HG03196 (cell line): ENCODE data around the gene SLC40A1.

ENCODE experiments used
- ATAC-seq: cut with Tn5 transposase; IDR thresholded peaks from one replicate; pipeline ENCODE4 v1.9.1; 2021; ENCODE audit not compliant: unreplicated experiment

The SLC40A1 gene, protein sequence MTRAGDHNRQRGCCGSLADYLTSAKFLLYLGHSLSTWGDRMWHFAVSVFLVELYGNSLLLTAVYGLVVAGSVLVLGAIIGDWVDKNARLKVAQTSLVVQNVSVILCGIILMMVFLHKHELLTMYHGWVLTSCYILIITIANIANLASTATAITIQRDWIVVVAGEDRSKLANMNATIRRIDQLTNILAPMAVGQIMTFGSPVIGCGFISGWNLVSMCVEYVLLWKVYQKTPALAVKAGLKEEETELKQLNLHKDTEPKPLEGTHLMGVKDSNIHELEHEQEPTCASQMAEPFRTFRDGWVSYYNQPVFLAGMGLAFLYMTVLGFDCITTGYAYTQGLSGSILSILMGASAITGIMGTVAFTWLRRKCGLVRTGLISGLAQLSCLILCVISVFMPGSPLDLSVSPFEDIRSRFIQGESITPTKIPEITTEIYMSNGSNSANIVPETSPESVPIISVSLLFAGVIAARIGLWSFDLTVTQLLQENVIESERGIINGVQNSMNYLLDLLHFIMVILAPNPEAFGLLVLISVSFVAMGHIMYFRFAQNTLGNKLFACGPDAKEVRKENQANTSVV

DNA sequence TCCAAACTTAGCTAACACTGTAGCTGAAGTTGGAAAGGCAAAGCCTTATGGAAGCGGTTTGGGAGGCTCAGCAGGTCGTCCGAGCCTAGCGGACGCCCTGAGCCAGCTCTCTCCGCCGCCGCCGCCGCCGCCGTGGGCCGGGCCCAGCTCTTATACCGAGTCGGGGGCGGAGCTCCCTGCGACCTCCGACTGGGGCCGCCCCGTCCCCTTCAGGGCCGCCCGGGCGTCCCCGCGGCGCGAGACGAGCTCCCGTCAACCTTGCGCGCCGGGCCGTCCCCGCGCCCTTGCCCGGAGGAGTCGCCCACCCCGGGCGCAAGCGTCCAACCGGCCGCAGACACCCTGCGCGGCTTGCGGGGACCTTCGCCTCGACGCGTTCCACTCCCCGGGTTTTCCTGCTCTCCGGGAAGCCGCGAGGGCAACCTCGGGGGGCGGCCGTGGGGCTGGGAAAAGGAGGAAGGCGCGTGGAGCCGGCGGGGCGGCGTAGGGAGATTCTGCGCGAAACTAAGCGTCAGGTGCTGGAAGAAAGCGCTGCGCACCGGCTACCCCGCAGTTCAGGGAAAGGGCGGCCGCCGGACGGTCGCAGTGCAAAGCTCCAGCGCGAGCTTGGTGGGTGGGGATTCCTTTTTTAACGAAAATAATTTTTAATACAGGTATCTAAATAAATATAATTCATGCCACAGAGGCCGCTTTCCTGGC lies at the start of gene SLC40A1:
SLC40A1 (minus strand) TSS at position 129 of the 696 bp plus-strand sequence. CDS start 326 bp downstream, outside the sequence.
- ATAC-seq: no peak

DNA sequence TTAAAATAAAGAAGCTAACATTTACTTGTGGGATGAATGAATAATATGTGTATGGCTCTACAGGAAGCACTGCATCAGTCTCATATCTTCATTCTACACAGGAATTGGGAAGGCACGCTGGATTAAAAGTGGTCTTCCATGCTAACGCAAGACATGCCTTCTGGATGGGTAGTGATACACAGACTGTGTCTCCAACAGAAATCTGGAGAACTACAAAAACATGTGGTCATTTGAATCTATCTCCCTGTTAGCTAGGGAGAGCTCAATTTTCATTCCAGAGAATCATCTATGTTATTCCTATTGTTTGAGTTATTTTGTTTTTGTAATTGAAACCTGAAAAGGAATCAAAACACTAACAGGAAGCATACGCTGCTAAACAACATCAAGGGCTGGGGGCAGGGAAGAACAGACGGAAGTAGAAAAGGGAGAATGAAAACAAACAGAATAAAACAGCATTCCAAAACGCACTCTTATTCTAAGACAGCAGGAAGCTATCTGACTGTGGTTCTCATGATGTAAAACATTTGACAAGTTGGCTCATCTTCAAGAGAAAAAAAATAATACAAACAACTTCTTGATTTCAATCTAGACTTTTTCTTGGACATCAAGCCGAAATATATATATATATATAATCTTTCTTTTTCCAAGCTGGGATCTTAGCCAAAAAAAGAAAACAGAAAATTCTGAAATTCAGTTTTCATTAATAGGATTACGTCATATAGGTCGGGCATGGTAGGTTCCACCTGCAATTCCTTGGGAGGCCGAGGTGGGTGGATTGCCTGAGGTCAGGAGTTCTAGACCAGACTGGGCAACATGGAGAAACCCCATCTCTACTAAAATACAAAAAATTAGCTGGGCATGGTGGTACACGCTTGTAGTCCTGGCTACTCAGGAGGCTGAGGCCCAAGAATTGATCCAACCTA lies 49.2 kb upstream of the SLC40A1 start:
- no peak for ATAC-seq

DNA sequence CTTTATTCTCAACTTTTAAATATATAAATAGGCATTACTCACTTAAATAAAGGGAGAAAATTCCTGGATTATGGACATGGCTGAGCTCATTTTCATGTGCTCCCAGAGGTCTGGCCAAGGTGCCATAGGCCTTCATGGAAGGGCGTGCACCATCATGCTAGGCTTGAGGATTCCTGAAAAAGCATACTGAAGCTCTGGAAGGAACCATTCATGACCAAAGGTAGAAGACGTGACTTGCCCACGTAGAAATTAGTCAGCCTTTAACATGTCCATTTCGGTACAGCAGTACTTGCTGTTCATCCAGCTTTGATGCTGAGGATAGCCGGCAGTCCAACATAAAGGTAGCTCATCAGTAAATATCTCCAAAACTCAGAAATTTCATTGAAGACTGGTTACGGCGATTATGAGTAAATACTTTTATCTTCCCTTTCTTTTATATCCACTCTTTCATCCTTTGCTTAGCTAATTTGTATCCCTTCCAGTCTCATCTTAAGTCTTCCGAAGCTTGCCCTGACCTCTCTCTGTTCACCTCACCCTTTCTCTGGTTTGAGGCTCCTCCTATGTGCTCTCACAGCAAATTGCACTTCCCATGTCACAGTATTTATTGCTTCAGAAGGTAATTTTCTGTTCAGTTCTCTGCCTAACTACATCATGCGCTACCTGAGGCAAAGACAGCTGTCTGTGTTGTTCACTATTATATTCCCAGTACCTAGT lies 48.4 kb upstream of the SLC40A1 start:
- no peak for ATAC-seq

DNA sequence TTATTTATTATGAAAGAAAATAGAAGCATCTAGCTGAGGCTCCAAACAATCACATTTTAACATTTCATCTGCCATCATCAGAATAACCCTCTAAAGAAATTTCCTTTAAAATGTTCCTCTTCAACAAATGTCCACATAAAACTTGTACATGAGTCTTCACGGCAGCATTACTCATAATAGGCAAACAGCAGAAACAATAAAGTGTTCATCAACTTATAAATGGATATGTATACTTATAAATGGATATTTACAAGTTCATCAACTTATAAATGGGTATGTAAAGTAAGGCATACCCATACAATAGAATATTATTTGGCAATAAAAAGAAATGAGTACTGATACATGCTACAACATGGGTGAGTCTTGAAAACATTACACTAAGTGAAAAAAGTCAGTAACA lies 47.2 kb upstream of the SLC40A1 start:
- no peak for ATAC-seq

DNA sequence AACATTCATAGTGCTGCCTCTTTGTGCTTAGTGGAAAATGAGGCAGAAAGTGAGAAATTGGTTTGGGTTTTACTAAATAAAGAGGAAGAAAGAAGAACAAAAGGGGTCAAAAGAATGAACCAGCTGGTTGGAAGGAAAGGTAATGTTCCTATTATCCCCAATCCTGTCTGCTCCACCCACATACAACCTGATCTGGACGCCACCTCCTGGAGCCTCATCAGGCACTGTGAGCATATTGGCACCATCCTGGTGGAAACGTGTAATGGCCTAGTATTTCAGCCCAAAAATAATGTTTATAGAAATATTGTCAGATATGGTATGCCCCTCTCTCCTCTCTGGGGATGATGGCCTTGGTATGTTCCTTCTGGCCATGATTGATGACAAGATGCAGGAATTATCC lies 45.0 kb upstream of the SLC40A1 start:
- ATAC-seq: no peak

DNA sequence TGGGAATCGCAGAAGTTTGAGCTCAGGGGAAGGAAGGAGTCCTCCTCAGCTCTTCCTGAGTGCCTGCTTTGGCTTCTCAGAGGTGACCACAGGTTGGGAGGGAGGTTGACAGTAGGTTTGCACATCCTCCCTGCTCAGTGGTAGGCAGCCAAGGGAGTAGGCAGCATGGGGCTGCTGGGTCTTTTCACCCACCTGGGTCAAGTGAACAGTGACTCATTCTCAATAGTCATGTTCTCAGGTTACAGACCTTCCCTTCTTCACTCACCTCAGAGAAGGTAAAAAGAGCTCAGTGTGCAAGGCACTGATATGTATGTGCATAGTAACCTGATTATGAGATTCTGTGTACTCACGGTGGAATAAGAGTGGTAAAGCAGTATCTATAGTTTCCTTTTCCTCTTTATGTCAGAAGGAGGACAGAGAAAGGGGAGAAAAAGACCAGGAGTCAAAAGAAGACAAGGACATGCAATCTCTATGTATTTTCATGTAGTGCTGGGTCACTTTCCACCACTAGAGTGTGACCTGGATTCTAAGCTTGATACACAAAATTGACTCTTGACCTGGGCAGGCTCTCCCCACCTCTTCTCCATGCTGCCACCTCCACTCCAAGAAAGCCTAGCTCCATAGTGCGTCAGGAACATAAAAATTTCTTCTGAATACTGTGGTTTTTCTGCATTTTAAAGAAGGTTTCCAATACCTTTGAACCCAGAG lies 44.2 kb upstream of the SLC40A1 start:
- no peak for ATAC-seq

DNA sequence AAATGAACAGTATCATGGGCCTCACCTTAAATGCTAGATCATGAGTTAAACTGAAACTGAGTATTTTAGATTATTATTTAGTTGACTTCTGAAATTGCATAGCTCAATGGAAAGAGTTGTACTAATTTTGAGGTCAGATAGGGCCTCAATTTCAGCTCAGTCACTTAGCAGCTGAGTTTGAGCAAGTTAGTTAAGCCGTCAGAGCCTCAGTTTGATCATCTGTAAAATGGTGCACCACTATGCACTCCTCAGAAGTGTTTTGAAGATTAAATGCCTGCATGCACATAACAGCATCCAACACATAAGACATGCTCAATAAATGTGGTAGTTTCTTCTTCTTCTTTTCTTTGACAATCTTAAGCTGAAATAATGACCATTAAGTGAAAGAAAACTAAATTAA lies 42.5 kb upstream of the SLC40A1 start:
- ATAC-seq: no peak

DNA sequence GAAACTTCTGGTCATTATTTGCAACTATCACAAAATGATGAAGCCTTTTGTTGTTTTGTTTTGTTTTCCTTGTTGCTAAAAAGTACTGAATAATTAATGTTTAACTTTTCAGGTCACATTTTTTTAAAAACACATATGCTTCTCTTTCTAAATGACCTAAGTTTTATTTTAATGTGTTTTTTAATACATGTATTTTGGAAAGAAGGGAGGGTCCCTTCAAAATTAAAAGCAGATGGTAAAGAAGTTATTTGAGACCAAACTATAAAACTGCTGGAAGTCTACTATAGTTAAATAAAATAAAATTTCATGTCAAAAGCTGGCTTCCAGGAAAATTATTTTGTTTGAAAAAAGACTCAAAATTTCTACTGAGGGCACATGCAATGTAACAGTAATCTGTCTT lies 41.2 kb upstream of the SLC40A1 start:
- no peak for ATAC-seq

DNA sequence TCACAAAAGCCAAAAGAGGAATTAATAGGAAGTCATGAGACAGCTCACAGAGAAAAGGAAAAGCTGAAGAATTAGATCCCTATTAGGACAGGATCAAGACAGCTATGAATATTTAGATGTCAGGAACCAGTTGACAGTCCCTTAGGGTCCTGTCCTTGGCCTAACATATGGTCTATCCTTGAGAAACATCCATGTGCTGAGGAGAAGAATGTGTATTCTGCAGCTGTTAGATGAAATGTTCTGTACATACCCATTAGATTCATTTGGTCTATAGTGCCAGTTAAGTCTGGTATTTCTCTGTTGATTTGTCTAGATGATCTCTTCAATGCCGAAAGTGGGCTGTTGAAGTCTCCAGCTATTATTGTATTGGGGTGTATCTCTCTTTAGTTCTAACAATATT lies 37.6 kb upstream of the SLC40A1 start:
- ATAC-seq: no peak

DNA sequence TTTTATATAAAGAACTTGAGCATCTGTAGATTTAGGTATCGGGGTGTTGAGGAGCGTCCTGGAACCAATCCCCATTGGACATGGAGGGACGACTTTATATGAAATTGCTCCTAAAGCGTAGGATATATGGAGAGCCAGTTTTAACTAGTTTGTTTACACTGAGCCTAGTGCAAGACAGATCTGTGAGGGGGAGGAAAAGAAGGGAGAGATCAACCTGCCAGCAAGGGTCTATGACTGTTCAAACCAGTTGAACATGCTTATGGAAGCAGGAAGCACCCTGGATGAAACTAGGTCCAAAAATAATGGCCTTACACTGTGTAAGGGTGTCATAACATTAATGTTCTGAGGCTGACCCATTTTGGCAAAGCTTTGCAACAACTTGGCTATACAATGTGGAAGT lies 34.0 kb upstream of the SLC40A1 start:
- no peak for ATAC-seq

DNA sequence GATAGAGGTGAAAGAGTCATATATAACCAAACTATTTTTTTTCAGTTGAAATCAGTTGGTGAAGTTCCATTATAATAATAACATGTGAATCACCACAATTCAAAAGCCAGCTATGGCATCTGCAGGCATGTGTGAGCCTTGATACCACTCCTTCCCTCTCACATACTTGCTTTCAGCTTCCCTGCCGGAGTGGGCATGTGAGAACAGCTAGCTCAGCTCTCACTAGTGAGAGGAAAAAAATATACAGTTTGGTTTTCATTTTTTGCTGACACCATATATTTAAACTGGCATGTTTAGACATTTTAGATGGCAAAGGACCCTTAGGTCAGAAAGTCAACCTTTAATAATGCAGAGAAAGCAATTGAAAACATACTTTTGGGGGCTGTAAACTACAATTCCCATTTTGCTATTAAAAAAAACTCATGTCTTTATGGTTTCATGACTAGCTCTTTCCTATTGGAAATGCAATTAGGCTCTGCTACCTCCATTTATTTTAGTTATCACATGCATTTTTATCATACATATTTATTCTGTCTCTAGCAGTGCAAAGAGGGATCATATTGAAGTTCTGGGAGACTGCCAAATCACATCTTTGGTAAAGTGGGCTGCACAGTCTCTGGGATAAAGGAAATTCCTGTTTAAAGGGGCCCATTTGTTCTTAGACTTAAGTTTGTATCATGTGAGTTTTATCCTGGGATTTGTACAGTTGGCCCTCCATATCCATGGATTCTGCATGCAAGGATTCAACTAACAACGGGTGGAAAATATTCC lies 33.2 kb upstream of the SLC40A1 start:
- ATAC-seq: no peak

DNA sequence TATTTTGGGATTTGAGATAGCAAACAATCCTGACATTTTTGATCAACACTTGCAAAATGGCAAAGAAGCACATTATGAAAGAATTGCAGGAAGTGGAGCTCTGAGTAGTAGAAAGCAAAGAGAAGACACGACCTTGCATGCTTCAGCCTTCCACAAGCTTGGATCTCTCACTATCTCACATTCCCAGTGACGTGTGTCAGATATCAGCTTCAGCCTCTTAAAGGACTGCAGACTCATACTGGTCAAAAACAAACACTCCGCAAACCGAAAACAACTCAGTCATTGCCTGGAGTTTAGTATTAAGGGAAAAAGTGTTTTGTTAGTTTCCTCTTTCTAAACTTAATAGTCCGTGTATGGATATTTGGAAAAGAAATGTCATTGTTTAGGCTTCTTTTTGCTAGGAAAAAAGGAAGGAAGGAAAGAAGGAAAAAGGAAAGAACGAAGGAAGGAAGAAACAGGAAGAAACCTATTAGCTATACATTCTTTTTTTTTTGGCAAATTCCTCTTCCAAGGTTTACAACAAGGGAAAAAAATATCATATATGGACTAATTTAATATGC lies 32.6 kb upstream of the SLC40A1 start:
- no peak for ATAC-seq

DNA sequence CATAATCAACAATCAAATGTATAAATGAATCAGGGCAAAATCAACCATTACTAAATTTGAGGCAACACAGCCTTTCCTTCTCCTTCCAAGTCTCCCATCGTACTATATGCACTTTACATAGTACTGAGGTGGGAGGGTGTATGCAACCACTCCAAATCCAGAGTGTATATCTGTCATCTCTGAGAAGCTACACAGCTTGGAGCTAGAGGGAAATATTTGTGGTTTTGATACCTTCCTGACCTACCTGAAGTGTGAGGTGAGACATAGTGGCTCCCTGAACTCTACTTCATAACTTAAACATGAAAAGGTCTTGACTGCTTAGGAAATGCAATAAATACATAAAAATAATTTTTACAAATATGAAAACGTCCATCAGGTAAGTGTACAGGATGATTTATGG lies 30.1 kb upstream of the SLC40A1 start:
- no peak for ATAC-seq

DNA sequence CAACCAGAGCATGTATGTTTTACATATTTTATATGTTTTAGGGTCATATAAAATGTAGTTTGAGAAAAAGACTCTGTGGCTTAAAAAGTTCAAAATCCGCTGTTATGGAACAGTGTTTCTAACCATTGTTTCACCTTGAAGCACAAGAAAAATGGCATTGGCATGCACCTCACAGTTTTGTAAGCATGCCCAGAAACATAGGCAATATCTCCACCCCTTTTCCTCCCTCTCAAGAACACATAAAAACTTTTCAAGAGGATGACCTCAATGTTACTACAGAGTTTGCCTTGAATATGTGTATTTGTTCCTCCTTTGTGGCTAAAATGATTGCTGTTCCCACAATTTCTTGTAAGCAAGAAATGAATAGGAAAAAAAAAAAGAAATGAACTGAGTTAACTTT lies 29.3 kb upstream of the SLC40A1 start:
- ATAC-seq: no peak

DNA sequence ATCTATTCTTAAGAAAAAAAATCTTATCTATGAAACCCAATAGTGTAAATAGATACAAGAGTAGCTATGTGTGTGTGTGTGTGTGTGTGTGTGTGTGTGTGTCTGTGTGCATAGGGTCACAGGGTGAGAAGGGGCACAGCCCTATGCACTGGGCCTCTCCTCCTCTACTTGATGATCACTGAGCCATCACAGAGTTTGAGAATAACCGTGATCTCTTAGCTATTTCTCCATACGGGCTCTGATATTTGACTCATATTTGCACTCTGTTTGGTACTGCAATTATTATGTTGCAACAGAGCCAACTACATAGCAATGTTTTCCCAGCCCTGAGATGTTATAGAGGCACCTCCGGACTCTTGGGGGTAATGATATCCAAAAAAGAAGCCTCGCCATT lies 28.8 kb upstream of the SLC40A1 start:
- ATAC-seq: no peak

DNA sequence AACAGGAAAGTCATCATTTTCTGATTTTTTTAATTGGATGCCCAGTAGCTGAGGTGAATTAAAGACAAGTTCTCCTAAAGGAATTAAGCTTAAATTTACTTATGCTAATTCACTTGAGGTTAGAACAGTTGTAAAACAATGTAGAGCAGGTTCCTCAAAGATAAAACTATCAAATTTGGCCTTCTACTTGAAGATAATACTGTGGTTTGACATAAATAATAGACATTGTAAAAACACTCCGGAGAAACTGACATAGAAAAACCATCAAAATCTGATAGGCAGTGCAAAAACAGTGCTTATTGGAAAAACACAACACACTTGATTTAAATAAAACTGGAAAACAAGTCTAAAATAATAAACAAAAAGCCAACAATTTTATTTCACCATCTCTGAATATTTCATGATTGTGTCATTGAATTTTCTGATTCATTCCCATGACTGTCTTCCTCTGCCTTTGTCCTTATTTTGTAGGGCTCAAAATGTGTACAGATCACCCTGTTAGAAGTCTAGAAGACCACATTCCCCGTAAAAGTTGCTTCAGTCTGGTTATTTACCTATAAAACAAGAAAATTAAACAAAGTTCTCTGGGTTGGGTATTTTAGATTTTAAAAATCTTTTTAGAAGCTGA lies 28.3 kb upstream of the SLC40A1 start:
- ATAC-seq: no peak

DNA sequence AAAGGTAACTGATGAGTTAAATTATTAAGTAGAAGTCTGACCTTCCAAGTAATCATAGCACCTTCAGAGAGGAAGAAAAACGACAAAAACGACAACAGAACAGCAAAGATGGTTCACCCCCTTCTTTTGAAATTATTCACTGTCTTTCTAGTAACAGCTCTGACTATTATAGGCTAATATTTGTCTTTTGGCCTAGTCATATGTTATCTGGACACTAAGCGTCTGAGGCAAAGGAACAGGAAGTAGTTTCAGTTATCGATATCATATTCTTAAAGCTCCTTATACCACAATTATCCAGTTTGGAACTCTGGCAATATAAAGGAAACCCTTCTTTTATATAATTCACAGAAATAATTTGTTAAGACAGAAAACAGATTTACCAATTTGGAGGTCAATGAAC lies 27.6 kb upstream of the SLC40A1 start:
- ATAC-seq: no peak

DNA sequence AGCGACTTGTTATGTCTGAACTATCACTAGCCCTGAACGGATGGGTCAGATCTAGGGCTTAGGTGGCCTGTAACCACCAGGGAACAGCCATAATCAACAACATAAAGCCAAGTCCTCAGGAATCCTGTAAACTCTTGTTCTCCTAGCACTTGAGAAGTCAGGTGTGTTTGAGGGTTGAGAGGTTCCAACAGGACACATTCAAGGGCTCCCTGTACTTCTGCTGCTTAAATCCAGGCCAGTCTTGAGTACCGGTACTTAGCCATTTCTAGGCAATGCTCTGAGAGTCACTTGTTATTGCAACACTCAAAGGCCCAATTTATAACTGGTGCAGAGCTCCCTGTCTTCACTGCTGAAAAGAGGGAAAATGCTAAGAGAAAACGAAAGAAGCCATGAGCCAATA lies 21.6 kb upstream of the SLC40A1 start:
- ATAC-seq: no peak
